H1 (cell line): ENCODE results near the gene RUBCN. TPM values are rescaled to one million over a fixed set of nuclear protein-coding genes. Genes with fewer than 3 reads are reported as not detected.

Source experiments
- BRCA1 ChIP-seq: IDR thresholded peaks from 2 replicates; pipeline ENCODE4 v1.6.1; 2012; ENCODE audit warnings: low read depth, low read length, improper control_type of control experiment
- polyA plus RNA-seq, 7 experiments: library from polyadenylated mRNA; depleted of rRNA in 3 of 7; stranded (reverse) in 5 of 7; unstranded in 2 of 7; fragments of >200 nt in 5 of 7; fragments of 200-250 nt in 2 of 7; gene quantifications; 1 replicate in 5 of 7; 2 replicates in 1 of 7; 4 replicates in 1 of 7; pipeline versions ENCODE4 v1.2.1 to v1.2.3, GENCODE V29; 2011 to 2013; ENCODE audit warnings: missing spikeins in 2 of 7, mixed read lengths in 2 of 7
- total RNA-seq: library from RNA; stranded (reverse); fragmentation: NEBNext Ultra II Directional; extraction: Animal tissue kit (Norgen Biotek cat#: 25700); gene quantifications from 2 replicates; pipeline ENCODE4 v1.2.1, GENCODE V29; 2021

Gene RUBCN
- total and polyA plus RNA-seq, 2 of the 8 experiments (the other 6 are each of a cell fraction or from before 2014, with no cell fraction given): 9.3 to 21.9 TPM

DNA sequence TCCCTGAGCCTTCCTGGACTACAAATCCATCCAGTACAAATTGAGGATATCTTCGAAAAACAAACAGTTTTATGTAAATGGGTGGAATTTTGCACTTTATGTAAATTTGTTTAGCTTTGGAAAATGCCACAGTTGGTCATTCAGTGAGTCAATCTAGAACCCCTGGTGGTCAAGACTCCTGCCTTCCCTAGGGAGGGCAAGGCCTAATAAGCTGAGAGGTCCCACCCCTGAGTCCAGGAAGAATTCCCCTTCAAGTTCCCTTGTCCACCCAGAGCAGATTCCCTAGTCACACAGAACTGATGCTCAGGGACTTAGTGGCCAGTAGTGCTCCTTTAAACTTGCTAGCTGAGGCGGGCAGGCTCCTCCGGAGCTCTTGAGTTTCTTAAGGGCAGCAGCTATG, 6.1 kb upstream of the RUBCN start (continued):
- no peak for TF ChIP-seq BRCA1
